ENCODE measurements around the gene MAPK8IP3.

MAPK8IP3 gene

DNA sequence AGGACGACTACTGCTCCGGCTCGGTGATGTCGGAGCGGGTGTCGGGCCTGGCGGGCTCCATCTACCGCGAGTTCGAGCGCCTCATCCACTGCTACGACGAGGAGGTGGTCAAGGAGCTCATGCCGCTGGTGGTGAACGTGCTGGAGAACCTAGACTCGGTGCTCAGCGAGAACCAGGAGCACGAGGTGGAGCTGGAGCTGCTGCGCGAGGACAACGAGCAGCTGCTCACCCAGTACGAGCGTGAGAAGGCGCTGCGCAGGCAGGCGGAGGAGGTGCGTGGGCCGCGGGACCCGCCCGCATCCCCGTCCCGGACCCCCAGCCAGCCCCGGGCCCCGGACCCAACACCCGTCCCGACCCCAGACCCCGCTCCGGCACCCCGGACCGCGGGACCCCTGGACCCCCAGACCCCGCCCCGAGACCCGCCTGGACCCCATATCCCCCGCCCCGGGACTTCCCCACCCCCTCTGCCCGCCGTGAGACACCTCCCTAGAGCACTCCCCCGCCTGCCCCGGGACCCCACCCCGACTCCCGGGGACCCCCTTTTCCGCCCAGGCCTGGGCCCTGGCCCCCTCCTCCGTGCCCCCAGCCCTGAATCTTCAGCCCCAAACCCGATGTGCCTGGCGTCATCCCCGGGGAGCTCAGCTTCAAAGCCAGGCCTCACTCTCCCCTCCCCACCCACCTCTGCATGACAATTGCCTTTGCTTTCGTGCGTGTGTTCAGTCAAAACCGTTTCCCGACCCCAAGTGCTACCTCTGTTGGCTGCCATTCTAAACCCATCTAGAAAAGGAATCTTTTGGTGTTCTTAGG is 594 bp downstream of the MAPK8IP3 start:
- peaks cover 40% of the 10 kb centered on the region for H3K79me2 ChIP-seq (ENCODE audit: insufficient read depth, low read length)
- peaks cover 10% of the 10 kb centered on the region; the same call in 1 of the 2 replicates for H3K36me3 ChIP-seq (ENCODE audit: insufficient read depth, low read length)
- H3K4me2 ChIP-seq (ENCODE audit: low read depth, low read length, poor library complexity, severe bottlenecking): peak overlapping the region; percentile 93
- no peaks in the 10 kb centered on the region for H3K4me1 ChIP-seq (ENCODE audit: insufficient read depth, low read length, poor library complexity, severe bottlenecking)
- no peaks in the 10 kb centered on the region for H3F3A ChIP-seq (ENCODE audit: low read depth)
- TF ChIP-seq, protein P1, sequence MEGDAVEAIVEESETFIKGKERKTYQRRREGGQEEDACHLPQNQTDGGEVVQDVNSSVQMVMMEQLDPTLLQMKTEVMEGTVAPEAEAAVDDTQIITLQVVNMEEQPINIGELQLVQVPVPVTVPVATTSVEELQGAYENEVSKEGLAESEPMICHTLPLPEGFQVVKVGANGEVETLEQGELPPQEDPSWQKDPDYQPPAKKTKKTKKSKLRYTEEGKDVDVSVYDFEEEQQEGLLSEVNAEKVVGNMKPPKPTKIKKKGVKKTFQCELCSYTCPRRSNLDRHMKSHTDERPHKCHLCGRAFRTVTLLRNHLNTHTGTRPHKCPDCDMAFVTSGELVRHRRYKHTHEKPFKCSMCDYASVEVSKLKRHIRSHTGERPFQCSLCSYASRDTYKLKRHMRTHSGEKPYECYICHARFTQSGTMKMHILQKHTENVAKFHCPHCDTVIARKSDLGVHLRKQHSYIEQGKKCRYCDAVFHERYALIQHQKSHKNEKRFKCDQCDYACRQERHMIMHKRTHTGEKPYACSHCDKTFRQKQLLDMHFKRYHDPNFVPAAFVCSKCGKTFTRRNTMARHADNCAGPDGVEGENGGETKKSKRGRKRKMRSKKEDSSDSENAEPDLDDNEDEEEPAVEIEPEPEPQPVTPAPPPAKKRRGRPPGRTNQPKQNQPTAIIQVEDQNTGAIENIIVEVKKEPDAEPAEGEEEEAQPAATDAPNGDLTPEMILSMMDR (conservative IDR thresholded peaks at IDR 0.05; ENCODE audit: low read length): no peak
- no peak for TF ChIP-seq EZH2phosphoT487 (IDR thresholded peaks at IDR 0.05; ENCODE audit: borderline replicate concordance)
- H2AFZ ChIP-seq (ENCODE audit: low read length): peak overlapping the region; percentile 86
- peaks cover 16% of the 10 kb centered on the region for H4K20me1 ChIP-seq (ENCODE audit: insufficient read depth, low read length, poor library complexity, severe bottlenecking)
- no peaks in the 10 kb centered on the region for H3K9me3 ChIP-seq (ENCODE audit: insufficient read depth, low read depth, low read length)
- peak overlapping the region; percentile 81 for H3K9ac ChIP-seq (ENCODE audit: low read depth, low read length, poor library complexity, severe bottlenecking)
- H3K27me3 ChIP-seq (ENCODE audit: insufficient read depth, low read length, poor library complexity, severe bottlenecking): no peaks in the 10 kb centered on the region
- H3K9me2 ChIP-seq (replicated peaks; ENCODE audit: low read depth, low read length): no peaks in the 10 kb centered on the region
- peak overlapping the region; percentile 86 for H3K4me3 ChIP-seq (ENCODE audit: low read length, poor library complexity, severe bottlenecking)

DNA sequence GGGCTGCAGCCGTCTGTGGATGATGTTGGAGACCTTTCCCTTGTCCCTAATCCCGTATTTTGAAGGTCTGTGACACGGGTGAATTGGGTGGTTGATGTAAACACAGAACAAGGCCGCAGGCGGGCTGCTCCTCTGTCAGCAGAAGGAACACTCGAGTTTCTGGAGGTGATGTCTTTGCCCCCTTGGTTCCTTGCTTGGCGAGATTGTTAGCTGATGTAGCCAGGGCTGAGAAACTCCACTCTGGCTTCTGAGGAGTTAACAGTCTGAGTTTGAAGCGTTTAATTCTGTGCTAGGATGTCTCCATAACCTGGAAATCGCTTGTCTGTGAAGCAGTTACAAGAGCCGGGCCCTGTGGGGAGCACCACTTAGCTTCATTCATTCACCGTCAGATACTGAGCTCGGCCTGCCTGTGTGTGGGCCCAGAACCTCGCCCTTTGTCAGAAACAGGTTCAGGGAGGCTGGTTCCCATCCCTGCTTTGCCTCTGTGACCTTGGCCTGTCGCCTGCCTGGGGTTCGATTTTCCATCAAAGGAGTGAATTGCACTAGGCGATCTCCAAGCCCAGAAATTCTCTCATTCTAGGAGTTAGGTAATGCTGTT is 1.3 kb downstream of the MAPK8IP3 start:
- H3K36me3 ChIP-seq (ENCODE audit: insufficient read depth, low read length): peaks cover 5% of the 10 kb centered on the region; the same call in 1 of the 2 replicates
- peak overlapping the region; percentile 81 for H3K9ac ChIP-seq (ENCODE audit: low read depth, low read length, poor library complexity, severe bottlenecking)
- no peaks in the 10 kb centered on the region for H3K9me3 ChIP-seq (ENCODE audit: insufficient read depth, low read depth, low read length)
- no peaks in the 10 kb centered on the region for H3K9me2 ChIP-seq (replicated peaks; ENCODE audit: low read depth, low read length)
- H3K79me2 ChIP-seq (ENCODE audit: insufficient read depth, low read length): peaks cover 40% of the 10 kb centered on the region
- H3F3A ChIP-seq (ENCODE audit: low read depth): no peaks in the 10 kb centered on the region
- H3K4me2 ChIP-seq (ENCODE audit: low read depth, low read length, poor library complexity, severe bottlenecking): peak overlapping the region; percentile 93
- peak overlapping the region; percentile 86 for H3K4me3 ChIP-seq (ENCODE audit: low read length, poor library complexity, severe bottlenecking)
- H2AFZ ChIP-seq (ENCODE audit: low read length): no peak overlapping the region
- TF ChIP-seq, protein P1 (conservative IDR thresholded peaks at IDR 0.05; ENCODE audit: low read length): no peak
- no peak for TF ChIP-seq EZH2phosphoT487 (IDR thresholded peaks at IDR 0.05; ENCODE audit: borderline replicate concordance)
- H4K20me1 ChIP-seq (ENCODE audit: insufficient read depth, low read length, poor library complexity, severe bottlenecking): peaks cover 16% of the 10 kb centered on the region
- no peaks in the 10 kb centered on the region for H3K4me1 ChIP-seq (ENCODE audit: insufficient read depth, low read length, poor library complexity, severe bottlenecking)
- H3K27me3 ChIP-seq (ENCODE audit: insufficient read depth, low read length, poor library complexity, severe bottlenecking): no peaks in the 10 kb centered on the region

DNA sequence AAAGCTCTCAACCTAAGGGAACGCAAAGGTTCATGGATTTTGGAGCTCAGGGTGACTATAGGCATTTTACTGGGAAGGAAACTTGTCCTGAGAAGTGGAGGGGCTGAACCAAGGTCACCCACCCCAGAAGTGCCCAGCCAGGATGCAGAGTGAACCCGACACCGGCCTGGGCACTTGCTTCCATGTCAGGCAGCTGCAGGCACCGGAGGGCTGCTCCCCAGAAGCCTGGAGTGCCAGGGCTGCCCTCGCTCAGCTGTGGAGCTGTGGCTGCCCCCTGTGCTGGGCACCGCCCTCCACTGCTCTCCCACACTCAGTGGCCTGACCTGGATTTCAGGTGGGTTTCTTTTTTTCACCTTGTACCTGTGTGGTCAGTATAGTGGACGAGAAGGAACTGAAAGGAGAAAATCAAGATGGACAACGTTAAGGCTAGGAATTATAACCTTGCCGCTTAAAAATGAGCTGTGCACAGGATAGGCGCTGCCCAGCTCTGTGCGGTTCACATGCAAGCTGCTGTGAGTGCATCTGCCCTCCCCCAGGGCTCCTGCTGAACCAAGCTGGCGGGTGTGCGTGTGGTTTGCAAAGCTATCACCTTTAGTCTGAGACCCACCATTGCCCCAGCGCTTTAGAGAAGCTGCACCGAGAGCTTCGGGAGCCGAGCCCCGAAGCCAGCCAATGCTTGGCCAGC is 2.2 kb downstream of the MAPK8IP3 start:
- Histone ChIP-seq H3K36me3 (ENCODE audit: insufficient read depth, low read length) (no peaks in the 10 kb centered on the region), H2AFZ (ENCODE audit: low read length) (no peak overlapping the region), H3K27me3 (ENCODE audit: insufficient read depth, low read length, poor library complexity, severe bottlenecking) (no peaks in the 10 kb centered on the region), H3K79me2 (ENCODE audit: insufficient read depth, low read length) (peaks cover 40% of the 10 kb centered on the region), H3K4me1 (ENCODE audit: insufficient read depth, low read length, poor library complexity, severe bottlenecking) (no peaks in the 10 kb centered on the region), H3K4me2 (ENCODE audit: low read depth, low read length, poor library complexity, severe bottlenecking) (peak overlapping the region; percentile 93), H4K20me1 (ENCODE audit: insufficient read depth, low read length, poor library complexity, severe bottlenecking) (peaks cover 16% of the 10 kb centered on the region), H3K4me3 (ENCODE audit: low read length, poor library complexity, severe bottlenecking) (peak overlapping the region; percentile 86), H3F3A (ENCODE audit: low read depth) (no peaks in the 10 kb centered on the region), H3K9me2 (replicated peaks; ENCODE audit: low read depth, low read length) (no peaks in the 10 kb centered on the region), H3K9ac (ENCODE audit: low read depth, low read length, poor library complexity, severe bottlenecking) (peak overlapping the region; percentile 81), H3K9me3 (ENCODE audit: insufficient read depth, low read depth, low read length) (no peaks in the 10 kb centered on the region)
- TF ChIP-seq, protein P1 (conservative IDR thresholded peaks at IDR 0.05; ENCODE audit: low read length): no peak
- no peak for TF ChIP-seq EZH2phosphoT487 (IDR thresholded peaks at IDR 0.05; ENCODE audit: borderline replicate concordance)

All from Loucy (cell line).